SK-N-SH (cell line): ENCODE data around the gene CSNK1D.

Experiments
- EP300 ChIP-seq, 2 experiments: IDR thresholded peaks; 2 replicates each; pipeline versions ENCODE4 v1.4.0 to v1.6.1; 2012; ENCODE audit warnings: borderline replicate concordance in 1 of 2, low read depth in 1 of 2, low read length in 1 of 2
- TF ChIP-seq, protein P1 (sequence below): fragments of 200-600 bp; sonication (generic); IDR thresholded peaks from 2 replicates; pipeline ENCODE4 v1.6.1; 2017; ENCODE audit warnings: antibody characterized with exemption, mild to moderate bottlenecking, moderate library complexity
- TF ChIP-seq, protein P2 (sequence below): IDR thresholded peaks from 2 replicates; pipeline ENCODE4; 2012

DNA sequence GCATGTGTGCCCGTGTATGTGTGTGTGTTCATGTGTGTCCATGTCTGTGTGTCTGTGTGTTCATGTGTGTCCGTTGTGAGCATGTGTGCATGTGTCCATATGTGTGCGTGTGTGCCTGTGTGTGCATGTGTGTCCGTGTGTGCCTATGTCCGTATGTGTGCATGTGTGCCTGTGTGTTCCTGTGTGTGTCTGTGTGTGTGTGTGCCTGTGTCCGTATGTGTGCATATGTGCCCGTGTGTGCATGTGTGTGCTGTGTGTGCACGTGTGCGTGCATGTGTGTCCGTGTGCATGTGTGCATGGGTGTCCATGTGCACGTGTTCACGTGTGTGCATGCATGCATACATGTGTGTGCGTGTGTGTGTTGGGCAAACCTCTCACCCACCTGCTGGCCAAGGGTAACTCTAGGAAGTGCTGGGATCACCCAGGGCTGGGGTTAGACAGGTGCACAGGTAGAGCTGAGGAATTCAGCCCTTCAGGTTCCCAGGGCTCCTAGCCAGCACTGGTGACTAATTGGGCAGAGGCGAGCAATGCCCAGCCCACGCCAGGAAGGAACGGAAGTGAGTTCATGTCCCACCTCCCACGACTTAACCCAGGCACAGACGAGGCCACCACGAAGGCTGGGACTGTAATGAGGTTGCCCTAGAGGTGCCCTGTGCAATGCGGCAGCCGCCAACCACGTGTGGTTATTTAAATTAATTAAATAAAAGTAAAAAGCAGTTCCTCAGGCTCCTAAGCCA is 8.2 kb upstream of the CSNK1D start:
- TF ChIP-seq, protein P1, sequence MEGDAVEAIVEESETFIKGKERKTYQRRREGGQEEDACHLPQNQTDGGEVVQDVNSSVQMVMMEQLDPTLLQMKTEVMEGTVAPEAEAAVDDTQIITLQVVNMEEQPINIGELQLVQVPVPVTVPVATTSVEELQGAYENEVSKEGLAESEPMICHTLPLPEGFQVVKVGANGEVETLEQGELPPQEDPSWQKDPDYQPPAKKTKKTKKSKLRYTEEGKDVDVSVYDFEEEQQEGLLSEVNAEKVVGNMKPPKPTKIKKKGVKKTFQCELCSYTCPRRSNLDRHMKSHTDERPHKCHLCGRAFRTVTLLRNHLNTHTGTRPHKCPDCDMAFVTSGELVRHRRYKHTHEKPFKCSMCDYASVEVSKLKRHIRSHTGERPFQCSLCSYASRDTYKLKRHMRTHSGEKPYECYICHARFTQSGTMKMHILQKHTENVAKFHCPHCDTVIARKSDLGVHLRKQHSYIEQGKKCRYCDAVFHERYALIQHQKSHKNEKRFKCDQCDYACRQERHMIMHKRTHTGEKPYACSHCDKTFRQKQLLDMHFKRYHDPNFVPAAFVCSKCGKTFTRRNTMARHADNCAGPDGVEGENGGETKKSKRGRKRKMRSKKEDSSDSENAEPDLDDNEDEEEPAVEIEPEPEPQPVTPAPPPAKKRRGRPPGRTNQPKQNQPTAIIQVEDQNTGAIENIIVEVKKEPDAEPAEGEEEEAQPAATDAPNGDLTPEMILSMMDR: no peak
- no peak for TF ChIP-seq EP300 (IDR thresholded peaks at IDR 0.05; ENCODE audit: borderline replicate concordance in 1 of 2, low read depth in 1 of 2, low read length in 1 of 2)
- TF ChIP-seq, protein P2, sequence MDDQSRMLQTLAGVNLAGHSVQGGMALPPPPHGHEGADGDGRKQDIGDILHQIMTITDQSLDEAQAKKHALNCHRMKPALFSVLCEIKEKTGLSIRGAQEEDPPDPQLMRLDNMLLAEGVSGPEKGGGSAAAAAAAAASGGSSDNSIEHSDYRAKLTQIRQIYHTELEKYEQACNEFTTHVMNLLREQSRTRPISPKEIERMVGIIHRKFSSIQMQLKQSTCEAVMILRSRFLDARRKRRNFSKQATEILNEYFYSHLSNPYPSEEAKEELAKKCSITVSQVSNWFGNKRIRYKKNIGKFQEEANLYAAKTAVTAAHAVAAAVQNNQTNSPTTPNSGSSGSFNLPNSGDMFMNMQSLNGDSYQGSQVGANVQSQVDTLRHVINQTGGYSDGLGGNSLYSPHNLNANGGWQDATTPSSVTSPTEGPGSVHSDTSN: no peak
